Endothelial cell of umbilical vein (primary cell): ENCODE measurements around the gene ZNF148.

Experiments
- EZH2 ChIP-seq: IDR thresholded peaks from 2 replicates; pipeline ENCODE4 v1.6.1; 2012; ENCODE audit warnings: borderline replicate concordance, low read depth, mild to moderate bottlenecking, moderate library complexity, low read length, inconsistent platforms; ENCODE audit not compliant: severe bottlenecking
- JUN ChIP-seq: IDR thresholded peaks from 2 replicates; pipeline ENCODE4 v1.6.1; 2011; ENCODE audit warnings: borderline replicate concordance, low read depth; ENCODE audit not compliant: insufficient read length, insufficient read depth
- POLR2A ChIP-seq: IDR thresholded peaks from 2 replicates; pipeline ENCODE4 v1.6.1; 2012; ENCODE audit warnings: low read depth, mild to moderate bottlenecking, control low read depth, low read length
- TF ChIP-seq, protein P1 (sequence below), 2 donors: IDR thresholded peaks; 1 replicate in 1 of 2; 2 replicates in 1 of 2; pipeline ENCODE4 v1.5.1; 2011; ENCODE audit warnings: low read length in 2 of 2, mild to moderate bottlenecking in 2 of 2, moderate library complexity in 2 of 2, control low read depth in 1 of 2, inconsistent platforms in 1 of 2, low read depth in 1 of 2; ENCODE audit not compliant: insufficient read depth in 1 of 2; ENCODE audit errors: extremely low read depth in 1 of 2
- TF ChIP-seq, protein P2 (sequence below): IDR thresholded peaks from 2 replicates; pipeline ENCODE4 v1.6.1; 2011; ENCODE audit not compliant: insufficient read depth, insufficient read length

DNA sequence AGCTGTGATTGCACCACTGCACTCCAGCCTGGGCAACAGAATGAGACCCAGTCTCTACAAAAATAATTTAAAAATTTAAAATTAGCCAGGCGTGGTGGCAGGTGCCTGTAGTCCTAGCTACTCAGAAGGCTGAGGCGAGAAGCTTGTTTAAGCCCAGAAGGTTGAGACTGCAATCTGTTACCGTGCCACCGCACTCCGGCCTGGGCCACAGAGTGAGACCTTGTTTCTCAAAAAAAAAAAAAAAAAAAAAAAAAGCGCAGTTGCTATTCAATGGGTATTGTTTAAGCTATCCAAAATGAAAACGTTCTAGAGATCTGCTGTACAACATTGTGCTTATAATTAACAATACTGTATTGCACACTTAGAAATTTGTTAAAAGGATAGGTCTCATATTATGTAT, 24.0 kb downstream of the ZNF148 start:
- TF ChIP-seq, protein P1, sequence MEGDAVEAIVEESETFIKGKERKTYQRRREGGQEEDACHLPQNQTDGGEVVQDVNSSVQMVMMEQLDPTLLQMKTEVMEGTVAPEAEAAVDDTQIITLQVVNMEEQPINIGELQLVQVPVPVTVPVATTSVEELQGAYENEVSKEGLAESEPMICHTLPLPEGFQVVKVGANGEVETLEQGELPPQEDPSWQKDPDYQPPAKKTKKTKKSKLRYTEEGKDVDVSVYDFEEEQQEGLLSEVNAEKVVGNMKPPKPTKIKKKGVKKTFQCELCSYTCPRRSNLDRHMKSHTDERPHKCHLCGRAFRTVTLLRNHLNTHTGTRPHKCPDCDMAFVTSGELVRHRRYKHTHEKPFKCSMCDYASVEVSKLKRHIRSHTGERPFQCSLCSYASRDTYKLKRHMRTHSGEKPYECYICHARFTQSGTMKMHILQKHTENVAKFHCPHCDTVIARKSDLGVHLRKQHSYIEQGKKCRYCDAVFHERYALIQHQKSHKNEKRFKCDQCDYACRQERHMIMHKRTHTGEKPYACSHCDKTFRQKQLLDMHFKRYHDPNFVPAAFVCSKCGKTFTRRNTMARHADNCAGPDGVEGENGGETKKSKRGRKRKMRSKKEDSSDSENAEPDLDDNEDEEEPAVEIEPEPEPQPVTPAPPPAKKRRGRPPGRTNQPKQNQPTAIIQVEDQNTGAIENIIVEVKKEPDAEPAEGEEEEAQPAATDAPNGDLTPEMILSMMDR (IDR thresholded peaks at IDR 0.05; ENCODE audit: extremely low read depth in 1 of 2, insufficient read depth in 1 of 2, low read depth in 1 of 2, low read length in 2 of 2): no peak
- TF ChIP-seq POLR2A (no peak), JUN (no peak), EZH2 (no peak)
- TF ChIP-seq, protein P2, sequence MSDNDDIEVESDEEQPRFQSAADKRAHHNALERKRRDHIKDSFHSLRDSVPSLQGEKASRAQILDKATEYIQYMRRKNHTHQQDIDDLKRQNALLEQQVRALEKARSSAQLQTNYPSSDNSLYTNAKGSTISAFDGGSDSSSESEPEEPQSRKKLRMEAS: no peak
